Retinal pigment epithelial cell (primary cell): ENCODE measurements around the gene SIRT2.

ENCODE experiments used
- DNase-seq: peaks from one replicate; pipeline ENCODE4 v3.0.0-alpha.2; 2010; ENCODE audit warnings: low read depth
- H3K4me3 ChIP-seq: 2 replicates; pipeline ENCODE4 v1.5.1; 2011; ENCODE audit warnings: mild to moderate bottlenecking, low read length, control low read depth, moderate library complexity
- TF ChIP-seq, protein P1 (sequence below): conservative IDR thresholded peaks from 2 replicates; pipeline ENCODE4 v1.5.1; 2011; ENCODE audit warnings: low read depth, low read length, control low read depth, inconsistent platforms

SIRT2 gene

GRCh38 chr19:38850976-38851621, 48.3 kb downstream of the SIRT2 start:
- H3K4me3 ChIP-seq: peak overlapping the region; percentile 65
- TF ChIP-seq, protein P1, sequence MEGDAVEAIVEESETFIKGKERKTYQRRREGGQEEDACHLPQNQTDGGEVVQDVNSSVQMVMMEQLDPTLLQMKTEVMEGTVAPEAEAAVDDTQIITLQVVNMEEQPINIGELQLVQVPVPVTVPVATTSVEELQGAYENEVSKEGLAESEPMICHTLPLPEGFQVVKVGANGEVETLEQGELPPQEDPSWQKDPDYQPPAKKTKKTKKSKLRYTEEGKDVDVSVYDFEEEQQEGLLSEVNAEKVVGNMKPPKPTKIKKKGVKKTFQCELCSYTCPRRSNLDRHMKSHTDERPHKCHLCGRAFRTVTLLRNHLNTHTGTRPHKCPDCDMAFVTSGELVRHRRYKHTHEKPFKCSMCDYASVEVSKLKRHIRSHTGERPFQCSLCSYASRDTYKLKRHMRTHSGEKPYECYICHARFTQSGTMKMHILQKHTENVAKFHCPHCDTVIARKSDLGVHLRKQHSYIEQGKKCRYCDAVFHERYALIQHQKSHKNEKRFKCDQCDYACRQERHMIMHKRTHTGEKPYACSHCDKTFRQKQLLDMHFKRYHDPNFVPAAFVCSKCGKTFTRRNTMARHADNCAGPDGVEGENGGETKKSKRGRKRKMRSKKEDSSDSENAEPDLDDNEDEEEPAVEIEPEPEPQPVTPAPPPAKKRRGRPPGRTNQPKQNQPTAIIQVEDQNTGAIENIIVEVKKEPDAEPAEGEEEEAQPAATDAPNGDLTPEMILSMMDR: no peak
- no peak for DNase-seq

DNA sequence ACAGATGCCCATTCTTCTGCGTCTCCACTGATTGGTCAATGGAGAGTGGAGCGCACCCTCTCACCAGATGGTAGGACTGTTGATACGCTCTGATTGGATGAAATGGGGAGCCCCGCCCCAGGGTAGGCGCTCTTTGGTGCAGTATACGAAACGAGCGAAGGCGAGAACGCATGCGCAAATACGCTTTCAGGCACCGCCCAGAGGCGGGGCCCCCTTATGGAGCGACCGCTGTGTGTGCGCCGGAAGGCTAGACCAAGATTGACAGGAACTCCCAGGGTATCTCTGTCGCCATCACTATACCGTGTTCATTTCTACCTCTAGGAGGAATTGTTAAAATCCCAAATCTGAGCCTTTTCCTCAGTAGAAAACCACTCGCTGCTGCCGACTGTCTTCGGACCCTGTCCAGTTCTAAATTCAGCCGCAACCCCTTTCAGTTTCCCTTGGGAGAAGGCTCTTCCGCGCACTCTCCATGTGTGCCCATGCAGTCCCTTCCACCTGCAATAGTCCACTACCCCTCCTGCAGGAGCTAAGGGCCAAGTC, 48.9 kb downstream of the SIRT2 start:
- peak overlapping the region; percentile 65 for H3K4me3 ChIP-seq
- DNase-seq: no peak
- TF ChIP-seq, protein P1: no peak

GRCh38 chr19:38849860-38850435, 49.5 kb downstream of the SIRT2 start, which contains the start of gene HNRNPL:
Gene HNRNPL, minus strand, starts transcription at chr19:38849986. Its CDS starts 20 bp downstream, at chr19:38849966.
- peak; percentile 100 for DNase-seq
- TF ChIP-seq, protein P1: peak; percentile 31
- peak within 1 kb of the TSS; percentile 65 for H3K4me3 ChIP-seq

DNA sequence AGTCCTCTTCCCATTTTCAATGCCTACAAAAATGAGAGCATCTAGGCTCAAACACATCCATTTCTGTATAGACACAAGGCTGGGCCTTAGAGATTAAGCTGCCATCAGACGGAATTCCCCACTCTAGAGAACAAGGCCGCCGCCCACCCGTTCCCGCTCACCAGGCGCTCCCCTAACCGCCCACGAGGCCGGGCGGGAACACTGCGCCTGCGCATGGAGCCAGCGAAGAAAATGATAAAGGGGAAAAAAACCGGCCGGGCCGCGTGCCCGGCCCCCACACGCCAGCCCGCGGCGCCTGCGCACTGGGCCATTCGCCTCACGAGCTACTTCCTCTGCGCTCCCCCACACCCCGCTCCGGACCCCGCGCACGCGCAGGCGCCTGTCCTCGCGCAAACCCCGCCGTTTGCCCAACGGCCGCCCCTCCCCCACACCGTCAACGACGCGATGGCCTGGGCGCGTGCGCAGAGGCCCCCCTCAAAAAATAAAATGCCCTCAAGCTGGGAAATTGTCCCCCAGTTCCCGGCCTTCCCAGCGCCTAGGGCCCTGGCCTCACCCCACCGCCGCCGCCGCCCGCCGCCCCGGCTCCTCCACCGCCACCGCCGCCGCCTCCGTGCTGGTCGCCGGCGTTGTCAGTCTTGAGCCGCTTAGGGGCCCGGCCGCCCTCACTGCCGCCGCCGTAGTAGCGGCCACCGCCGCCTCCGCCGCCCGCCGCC, 50.1 kb downstream of the SIRT2 start:
- H3K4me3 ChIP-seq: peak overlapping the region; percentile 56
- TF ChIP-seq, protein P1: no peak
- no peak for DNase-seq

DNA sequence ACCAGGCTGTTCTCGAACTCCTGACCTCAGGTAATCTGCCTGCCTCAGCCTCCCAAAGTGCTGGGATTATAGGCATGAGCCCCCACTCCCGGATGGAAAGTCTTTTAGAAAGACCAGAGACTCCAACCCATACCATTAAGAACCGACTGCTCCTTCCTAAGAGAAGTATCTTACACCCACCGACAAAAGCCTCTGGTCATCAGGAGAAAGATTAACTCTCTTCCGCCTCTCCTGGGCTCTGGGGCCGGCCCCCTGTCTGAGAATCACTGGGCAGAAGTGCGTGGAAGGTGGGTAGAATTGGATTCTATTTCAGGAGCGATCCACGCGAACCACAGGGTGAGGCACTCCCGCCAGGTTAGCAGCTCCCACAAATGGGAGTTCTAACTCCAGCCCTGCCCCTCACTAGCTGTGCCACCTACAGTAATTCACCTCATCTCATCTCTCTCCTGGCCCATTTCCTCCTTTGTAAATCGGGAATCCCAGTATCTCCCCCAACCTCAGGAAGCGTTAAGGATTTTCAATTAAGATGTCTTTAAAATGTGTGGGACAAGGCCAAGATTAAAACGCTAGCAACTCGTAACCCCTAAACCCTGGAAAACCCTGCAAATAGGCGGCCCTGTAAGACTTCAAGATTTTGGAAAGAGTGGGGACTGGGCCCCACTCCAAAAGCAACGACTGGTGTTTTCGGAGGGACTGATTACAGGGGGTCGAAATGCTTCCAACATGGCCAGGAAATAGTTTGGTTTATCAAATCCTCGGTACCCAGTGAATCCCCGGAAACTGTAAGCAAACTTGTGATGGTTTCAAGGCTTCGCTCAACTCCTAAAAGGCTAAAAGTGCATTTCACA, 50.9 kb downstream of the SIRT2 start:
- TF ChIP-seq, protein P1: no peak
- H3K4me3 ChIP-seq: peak overlapping the region; percentile 56

DNA sequence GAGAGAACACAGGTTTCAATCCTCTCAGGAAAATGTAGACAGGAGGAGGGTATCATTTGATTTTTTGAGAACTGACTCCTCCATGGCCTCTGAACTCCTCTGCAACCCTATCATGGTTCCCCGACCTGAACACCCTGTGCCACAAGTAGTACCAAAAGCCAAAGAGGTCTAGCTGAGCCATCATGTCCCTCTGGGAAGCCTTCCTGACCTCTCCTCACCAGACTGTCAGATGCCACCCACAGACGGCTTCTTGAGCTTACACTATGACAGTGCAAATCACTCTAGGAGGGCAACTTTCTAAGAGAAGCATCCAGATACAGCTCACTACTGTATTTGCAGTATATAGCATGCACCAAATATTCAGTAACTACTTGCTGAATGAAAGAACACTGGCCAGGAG, 53.3 kb downstream of the SIRT2 start:
- TF ChIP-seq, protein P1: no peak
- no peak overlapping the region for H3K4me3 ChIP-seq
- no peak for DNase-seq

More for the DNA sequence above, 50.9 kb downstream of the SIRT2 start:
- DNase-seq: no peak
